MCF 10A (cell line): ENCODE data around the gene CACNA1D. TPM values are rescaled to one million over a fixed set of nuclear protein-coding genes. Genes with fewer than 3 reads are reported as not detected.

Experiments
- BruUV-seq: library from RNA; stranded (reverse); fragments of 400-500 nt; replicated peaks from 2 replicates; lab custom pipeline; 2021; lab: Mats Ljungman, UMichigan
- CTCF ChIA-PET: fragments of 300-600 bp; sonication (Branson Sonifier 250); formaldehyde crosslinking; extraction: SDS; loops from one replicate; lab custom pipeline; 2021; ENCODE audit warnings: antibody characterized with exemption, inconsistent platforms; lab: Yijun Ruan, JAX
- POLR2A ChIA-PET: fragments of 300-600, 350-650 bp; sonication (Branson Sonifier 250); formaldehyde crosslinking; extraction: SDS; loops from one replicate; lab custom pipeline; 2020; ENCODE audit warnings: antibody characterized with exemption, inconsistent platforms; lab: Yijun Ruan, JAX
- DNase-seq: peaks from one replicate; pipeline ENCODE4 v3.0.0-alpha.2; 2018; ENCODE audit not compliant: unreplicated experiment
- H3K27ac Mint-ChIP-seq: one replicate; pipeline ENCODE4 v1.8.0; 2022; ENCODE audit warnings: mild to moderate bottlenecking, low read depth, mixed read lengths; ENCODE audit not compliant: unreplicated experiment
- H3K27me3 Mint-ChIP-seq: one replicate; pipeline ENCODE4 v1.8.0; 2022; ENCODE audit warnings: mixed read lengths; ENCODE audit not compliant: insufficient read depth, unreplicated experiment
- H3K36me3 Mint-ChIP-seq: one replicate; pipeline ENCODE4 v1.8.0; 2022; ENCODE audit warnings: mild to moderate bottlenecking, moderate library complexity, mixed read lengths; ENCODE audit not compliant: insufficient read depth, unreplicated experiment
- H3K4me1 Mint-ChIP-seq: one replicate; pipeline ENCODE4 v1.8.0; 2022; ENCODE audit warnings: mixed read lengths; ENCODE audit not compliant: insufficient read depth, unreplicated experiment
- H3K4me3 Mint-ChIP-seq: one replicate; pipeline ENCODE4 v1.8.0; 2022; ENCODE audit warnings: mild to moderate bottlenecking, moderate library complexity, mixed read lengths; ENCODE audit not compliant: unreplicated experiment
- H3K9me3 Mint-ChIP-seq: one replicate; pipeline ENCODE4 v1.8.0; 2022; ENCODE audit warnings: mixed read lengths; ENCODE audit not compliant: unreplicated experiment
- intact Hi-C: fragments of 100-400 bp; cut with micrococcal nuclease; formaldehyde crosslinking; loops from 2 replicates; pipeline ENCODE4 v1.14.1; 2022
- total RNA-seq: library from RNA; stranded (reverse); gene quantifications from 2 replicates; pipeline ENCODE4 v1.2.3, GENCODE V29; 2022
- TF ChIP-seq, protein P1 (sequence below): fragments of 200-600 bp; IDR thresholded peaks from one replicate; pipeline ENCODE4 v1.8.0; 2022; ENCODE audit warnings: antibody characterized with exemption, mild to moderate bottlenecking; ENCODE audit not compliant: unreplicated experiment

Gene CACNA1D
- total RNA-seq, 1 experiment from 2014 or later: 0.26 TPM

DNA sequence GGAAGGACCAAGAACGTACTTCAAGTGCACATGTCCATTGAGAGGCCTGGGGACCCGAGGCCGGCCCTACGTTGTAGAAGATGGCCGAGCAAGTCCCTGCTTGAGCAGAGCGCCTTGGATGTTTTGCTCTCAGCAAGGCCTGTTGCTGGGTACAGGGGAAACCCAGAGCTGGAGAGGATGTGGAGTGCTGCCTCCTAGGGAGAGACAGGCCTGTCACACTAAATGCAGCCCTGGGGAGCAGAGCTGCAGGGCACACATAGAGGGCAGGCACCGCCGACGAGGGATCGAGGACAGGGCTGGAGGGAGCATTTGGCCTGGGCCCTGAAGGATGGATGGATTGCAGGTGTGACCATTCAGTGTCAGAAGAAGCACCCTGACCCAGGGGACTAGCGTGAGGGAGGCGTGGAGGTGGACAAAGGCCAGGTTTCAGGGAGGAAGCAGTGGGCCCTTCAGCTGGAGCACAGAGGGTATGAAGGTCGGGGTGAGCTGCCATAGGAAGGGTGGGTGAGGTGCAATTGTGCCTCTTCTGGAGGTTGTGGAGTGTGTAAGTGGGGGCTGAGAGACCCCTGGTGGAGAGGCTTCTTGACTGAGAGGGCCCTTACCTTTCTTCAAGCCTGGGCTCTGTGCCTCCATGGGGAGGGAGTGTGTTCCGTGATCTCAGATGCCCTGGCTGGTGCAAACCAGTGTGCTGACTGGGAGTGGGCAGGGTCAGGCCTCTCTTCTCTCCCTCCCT is 209.4 kb downstream of the CACNA1D start:
- no peak for DNase-seq

DNA sequence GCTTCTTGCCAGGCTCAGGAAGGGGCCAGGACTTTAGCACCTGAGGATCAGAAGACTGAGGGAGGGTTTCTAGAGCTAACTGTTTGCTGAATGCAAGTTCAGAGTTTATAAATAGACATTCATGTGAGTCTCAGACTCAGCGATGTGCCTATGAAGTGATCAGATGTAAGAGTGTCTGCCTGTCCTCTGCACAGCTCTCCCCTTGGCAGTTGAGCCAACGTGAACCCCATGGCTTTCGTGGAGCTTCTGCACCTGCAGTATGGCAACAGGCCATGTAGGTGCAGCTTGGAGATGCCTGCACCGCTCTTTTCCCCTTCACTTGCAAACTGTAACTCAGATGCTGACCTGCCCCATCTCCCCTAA is 209.9 kb downstream of the CACNA1D start:
- intact Hi-C loops: no loop called here
- H3K36me3 Mint-ChIP-seq: no peaks in the 10 kb centered on the region
- no TSS peak for BruUV-seq
- no peak overlapping the region for H3K4me3 Mint-ChIP-seq
- H3K9me3 Mint-ChIP-seq: no peaks in the 10 kb centered on the region
- ChIA-PET CTCF (interaction anchor here (0.6 kb wide), 1 partner anchor 497 kb away, joined by 3 read pairs; no protein-coding TSS in a partner anchor), POLR2A (interaction anchor here (0.7 kb wide), 1 partner anchor 332 kb away, joined by 3 read pairs; no protein-coding TSS in a partner anchor)
- no peaks in the 10 kb centered on the region for H3K27me3 Mint-ChIP-seq
- no peak overlapping the region for H3K27ac Mint-ChIP-seq
- no peaks in the 10 kb centered on the region for H3K4me1 Mint-ChIP-seq
- TF ChIP-seq, protein P1, sequence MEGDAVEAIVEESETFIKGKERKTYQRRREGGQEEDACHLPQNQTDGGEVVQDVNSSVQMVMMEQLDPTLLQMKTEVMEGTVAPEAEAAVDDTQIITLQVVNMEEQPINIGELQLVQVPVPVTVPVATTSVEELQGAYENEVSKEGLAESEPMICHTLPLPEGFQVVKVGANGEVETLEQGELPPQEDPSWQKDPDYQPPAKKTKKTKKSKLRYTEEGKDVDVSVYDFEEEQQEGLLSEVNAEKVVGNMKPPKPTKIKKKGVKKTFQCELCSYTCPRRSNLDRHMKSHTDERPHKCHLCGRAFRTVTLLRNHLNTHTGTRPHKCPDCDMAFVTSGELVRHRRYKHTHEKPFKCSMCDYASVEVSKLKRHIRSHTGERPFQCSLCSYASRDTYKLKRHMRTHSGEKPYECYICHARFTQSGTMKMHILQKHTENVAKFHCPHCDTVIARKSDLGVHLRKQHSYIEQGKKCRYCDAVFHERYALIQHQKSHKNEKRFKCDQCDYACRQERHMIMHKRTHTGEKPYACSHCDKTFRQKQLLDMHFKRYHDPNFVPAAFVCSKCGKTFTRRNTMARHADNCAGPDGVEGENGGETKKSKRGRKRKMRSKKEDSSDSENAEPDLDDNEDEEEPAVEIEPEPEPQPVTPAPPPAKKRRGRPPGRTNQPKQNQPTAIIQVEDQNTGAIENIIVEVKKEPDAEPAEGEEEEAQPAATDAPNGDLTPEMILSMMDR: no peak
- no peak for DNase-seq

More for the DNA sequence above, 209.4 kb downstream of the CACNA1D start:
- H3K9me3 Mint-ChIP-seq: no peaks in the 10 kb centered on the region
- no peaks in the 10 kb centered on the region for H3K4me1 Mint-ChIP-seq
- intact Hi-C loops: no loop called here
- H3K27ac Mint-ChIP-seq: no peak overlapping the region
- ChIA-PET CTCF (no interaction called here), POLR2A (no interaction called here)
- H3K36me3 Mint-ChIP-seq: no peaks in the 10 kb centered on the region
- TF ChIP-seq, protein P1: no peak
- peaks cover 5% of the 10 kb centered on the region for H3K27me3 Mint-ChIP-seq
- no TSS peak for BruUV-seq
- no peak overlapping the region for H3K4me3 Mint-ChIP-seq

DNA sequence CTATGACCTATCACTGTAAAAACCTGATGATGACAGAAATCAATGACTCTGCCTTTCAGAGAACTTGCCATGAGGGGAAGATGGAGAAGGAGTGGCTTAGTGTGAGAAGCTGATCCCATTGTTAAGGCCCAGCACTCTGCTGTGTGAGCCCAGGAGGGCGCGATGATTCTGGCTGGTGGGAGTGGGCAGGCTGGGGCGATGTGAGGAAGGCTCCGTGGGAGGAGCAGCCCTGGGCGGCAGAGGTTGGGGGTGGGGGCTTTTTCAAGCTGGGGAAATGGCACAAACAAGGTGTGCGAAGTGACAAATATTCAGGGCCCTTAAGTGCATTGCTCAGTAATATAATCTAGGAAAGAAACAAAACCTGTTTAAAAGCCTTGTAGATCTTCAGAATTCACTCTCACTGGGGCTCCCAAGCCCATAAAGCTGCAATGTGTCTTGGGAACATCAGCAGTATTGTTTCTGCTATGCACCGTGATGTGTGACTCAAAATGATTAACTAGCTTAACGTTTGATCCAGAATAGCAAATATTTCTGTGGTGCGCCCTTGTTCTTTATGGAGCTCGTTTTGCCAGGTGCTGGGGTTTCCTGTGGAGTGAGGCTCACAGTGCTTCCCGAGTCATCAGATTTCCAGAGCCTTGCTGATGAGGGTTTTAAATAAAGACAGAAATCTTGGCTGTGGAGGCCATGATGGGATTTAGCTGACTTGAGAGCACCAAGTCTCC is 210.8 kb downstream of the CACNA1D start:
- intact Hi-C loops: no loop called here
- Mint-ChIP-seq H3K36me3 (no peaks in the 10 kb centered on the region), H3K4me1 (no peaks in the 10 kb centered on the region), H3K4me3 (no peak overlapping the region), H3K9me3 (no peaks in the 10 kb centered on the region), H3K27me3 (no peaks in the 10 kb centered on the region), H3K27ac (no peak overlapping the region)
- TF ChIP-seq, protein P1: no peak
- CTCF ChIA-PET: interaction anchor here (0.6 to 1.1 kb wide), 4 partner anchors 71 to 798 kb away, joined by 3 read pairs; no protein-coding TSS in a partner anchor
- no TSS peak for BruUV-seq
- no peak for DNase-seq
- POLR2A ChIA-PET: interaction anchor here (0.7 to 1.0 kb wide), 2 partner anchors 333 to 358 kb away, joined by 3 to 5 read pairs; partner anchors contain the start of gene DCP1A

DNA sequence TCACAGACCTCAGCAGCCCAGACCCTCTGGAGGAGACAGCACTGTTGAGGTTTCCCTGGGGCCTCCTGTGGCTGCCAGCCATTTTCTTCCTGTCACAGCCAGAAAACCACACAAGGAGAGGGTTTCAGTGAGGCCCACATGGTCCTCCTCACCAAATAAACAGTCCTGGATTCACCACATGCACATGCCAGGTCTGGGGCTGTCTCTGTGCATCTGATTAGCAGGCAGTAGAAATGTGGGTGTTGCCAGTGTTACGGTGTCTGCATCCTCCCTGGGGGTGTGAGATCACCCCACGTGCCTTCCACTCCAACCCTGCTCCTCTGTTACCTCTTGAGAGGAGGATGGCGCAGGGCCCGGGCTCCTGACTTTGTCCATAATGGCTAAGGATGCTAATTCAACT is 211.4 kb downstream of the CACNA1D start:
- BruUV-seq: no TSS peak

More for the DNA sequence above, 211.4 kb downstream of the CACNA1D start:
- no peak for DNase-seq
- no peaks in the 10 kb centered on the region for H3K27me3 Mint-ChIP-seq
- ChIA-PET CTCF (interaction anchor here (0.6 to 1.1 kb wide), 2 partner anchors 332 to 799 kb away, joined by 3 read pairs; no protein-coding TSS in a partner anchor), POLR2A (interaction anchor here (1.0 kb wide), 1 partner anchor 359 kb away, joined by 5 read pairs; the partner anchor contains the start of gene DCP1A)
- TF ChIP-seq, protein P1: no peak
- H3K36me3 Mint-ChIP-seq: no peaks in the 10 kb centered on the region
- H3K4me3 Mint-ChIP-seq: no peak overlapping the region
- intact Hi-C loops: no loop called here
- H3K4me1 Mint-ChIP-seq: no peaks in the 10 kb centered on the region
- H3K9me3 Mint-ChIP-seq: no peaks in the 10 kb centered on the region
- no peak overlapping the region for H3K27ac Mint-ChIP-seq
